ENCODE results near the gene SUCLG2. TPM values are rescaled to one million over a fixed set of nuclear protein-coding genes. Genes with fewer than 3 reads are reported as not detected.

SUCLG2 gene
- total RNA-seq, 1 experiment from 2014 or later = 38.5 TPM

GRCh38 chr3:67418426-67419217 lies 235.8 kb downstream of the SUCLG2 start:
- H4K91ac ChIP-seq (ENCODE audit: insufficient read length, low read depth, low read length) = no peak overlapping the region
- H2BK5ac ChIP-seq (ENCODE audit: insufficient read length, low read length) = no peak overlapping the region
- Mint-ChIP-seq H3K27ac (no peak overlapping the region), H3K9me3 (no peaks in the 10 kb centered on the region; a peak in 3 of 5 replicates), H3K4me3 (no peak overlapping the region), H3K36me3 (ENCODE audit: insufficient read depth in 1 of 3, low read depth in 3 of 3) (peaks cover 0 to 5% (median 0%) of the 10 kb centered on the region in 3 experiments; a peak in 2 of 7 replicates), H3K4me1 (no peaks in the 10 kb centered on the region), H3K27me3 (ENCODE audit: low read depth) (no peaks in the 10 kb centered on the region)
- no peak overlapping the region for H3K18ac ChIP-seq (ENCODE audit: insufficient read length, low read depth, low read length)
- WGBS (ENCODE audit: extremely low coverage, insufficient read length, low lambda C conversion rate) = no CpG with 5 or more reads among the region's 3 CpGs
- H3K56ac ChIP-seq (ENCODE audit: insufficient read length, low read depth, low read length) = no peak overlapping the region
- H3K79me2 ChIP-seq (ENCODE audit: insufficient read depth, low read length) = no peaks in the 10 kb centered on the region
- H3K9ac ChIP-seq (ENCODE audit: extremely low read depth, insufficient read length, low read length) = no peak overlapping the region
- H3K23ac ChIP-seq (ENCODE audit: insufficient read length, low read depth, low read length) = no peak overlapping the region
- no peak for DNase-seq
- TF ChIP-seq CTCF (conservative IDR thresholded peaks at IDR 0.05) = no peak
- H3K14ac ChIP-seq (ENCODE audit: insufficient read depth, low read length) = no peak overlapping the region
- no peaks in the 10 kb centered on the region for H3K9me3 ChIP-seq (ENCODE audit: control insufficient read depth, low read depth, low read length)
- no peak overlapping the region for H4K8ac ChIP-seq (replicated peaks; ENCODE audit: insufficient read length, low read depth, low read length)
- no peak overlapping the region for H4K5ac ChIP-seq (ENCODE audit: insufficient read length, low read depth, low read length)
- H2AK5ac ChIP-seq (ENCODE audit: insufficient read length, low read length) = no peak overlapping the region
- H3K4ac ChIP-seq (ENCODE audit: low read depth, low read length) = no peak overlapping the region
- H2BK20ac ChIP-seq (ENCODE audit: low read depth, low read length, poor library complexity, severe bottlenecking) = no peak overlapping the region
- H3K27ac ChIP-seq (ENCODE audit: insufficient read length, low read depth, low read length) = no peak overlapping the region
- H2BK12ac ChIP-seq (ENCODE audit: insufficient read length, low read depth, low read length) = no peak overlapping the region
- no peak overlapping the region for H2AFZ ChIP-seq (ENCODE audit: low read length)
- H3K27me3 ChIP-seq (ENCODE audit: insufficient read depth, low read length) = no peaks in the 10 kb centered on the region
- H3K79me1 ChIP-seq (ENCODE audit: insufficient read depth, low read depth, low read length, poor library complexity, severe bottlenecking) = no peaks in the 10 kb centered on the region
- no peaks in the 10 kb centered on the region for H4K20me1 ChIP-seq (ENCODE audit: control insufficient read depth, insufficient read depth, insufficient read length)
- H2BK15ac ChIP-seq (ENCODE audit: low read depth, low read length) = no peak overlapping the region
- H3K4me1 ChIP-seq (ENCODE audit: insufficient read depth, low read length) = no peaks in the 10 kb centered on the region
- no peak overlapping the region for H3K4me2 ChIP-seq (ENCODE audit: insufficient read depth, insufficient read length, low read length)
- no peak overlapping the region for H2BK120ac ChIP-seq (ENCODE audit: low read depth, low read length, poor library complexity, severe bottlenecking)
- no peaks in the 10 kb centered on the region for H3K23me2 ChIP-seq (ENCODE audit: insufficient read length, low read depth, low read length, poor library complexity, severe bottlenecking)
- no peak overlapping the region for H3T11ph ChIP-seq (ENCODE audit: low read length)

Data from H9 (cell line).